GM12878 (cell line): ENCODE measurements around the gene AZGP1. TPM values are rescaled to one million over a fixed set of nuclear protein-coding genes. Genes with fewer than 3 reads are reported as not detected.
A peak's percentile ranks its signal among the peaks of the same experiment; 100 is the strongest.

ENCODE experiments used
- ATAC-seq: fragments of 200-7000 bp; cut with Tn5 transposase; 3 replicates; pipeline ENCODE4 v1.9.1; 2020; ENCODE audit warnings: mild to moderate bottlenecking, moderate library complexity
- BruUV-seq: library from RNA; stranded (reverse); fragments of 400-500 nt; replicated peaks from 2 replicates; lab custom pipeline; 2021; lab: Mats Ljungman, UMichigan
- CTCF ChIA-PET: fragments of 300-600 bp; sonication (Branson Sonifier 250); formaldehyde crosslinking; extraction: SDS; loops from one replicate; lab custom pipeline; 2021; ENCODE audit warnings: inconsistent platforms; lab: Yijun Ruan, JAX
- POLR2A ChIA-PET: fragments of 350-600 bp; formaldehyde crosslinking; extraction: SDS; loops from one replicate; lab custom pipeline; 2021; ENCODE audit warnings: inconsistent platforms; lab: Charles Lee
- RAD21 ChIA-PET: fragments of 300-600 bp; sonication (Branson Sonifier 250); formaldehyde crosslinking; loops from one replicate; lab custom pipeline; 2023; ENCODE audit warnings: antibody characterized with exemption; ENCODE audit not compliant: unreplicated experiment; lab: Charles Lee
- SMC1A ChIA-PET: fragments of 300-600 bp; sonication (Branson Sonifier 250); formaldehyde crosslinking; loops from one replicate; lab custom pipeline; 2023; ENCODE audit not compliant: unreplicated experiment, uncharacterized antibody; lab: Charles Lee
- DNase-seq: peaks from one replicate; pipeline ENCODE4 v3.0.0-alpha.2; 2011; ENCODE audit warnings: low read depth, low spot score
- FAIRE-seq: peaks from 3 replicates; lab custom pipeline; 2011; peaks lifted over from hg19 to GRCh38; lab: Jason Lieb, UNC
- H2AFZ ChIP-seq: 2 replicates; pipeline ENCODE4 v1.6.0; 2011; ENCODE audit warnings: low read depth, low read length, control low read depth; ENCODE audit not compliant: control insufficient read depth
- H3K27ac ChIP-seq: 2 replicates; pipeline ENCODE4 v1.5.1; 2011; ENCODE audit warnings: control low read depth; ENCODE audit not compliant: control insufficient read depth, insufficient read depth
- H3K27me3 ChIP-seq, 2 experiments: replicated peaks in 1 of 2; 2 replicates each; pipeline versions ENCODE4 v1.6.0 to v1.6.1; 2011; ENCODE audit warnings: low read length in 1 of 2; ENCODE audit not compliant: control insufficient read depth in 2 of 2, insufficient read depth in 2 of 2
- H3K36me3 ChIP-seq, 2 experiments: 2 replicates each; pipeline ENCODE4 v1.5.1; 2011; ENCODE audit warnings: low read length in 1 of 2; ENCODE audit not compliant: control insufficient read depth in 2 of 2, insufficient read depth in 2 of 2
- H3K4me1 ChIP-seq: 2 replicates; pipeline ENCODE4 v1.6.1; 2011; ENCODE audit warnings: mild to moderate bottlenecking, low read length, moderate library complexity, mixed read lengths; ENCODE audit not compliant: control insufficient read depth, insufficient read depth
- H3K4me2 ChIP-seq: 2 replicates; pipeline ENCODE4 v1.6.0; 2011; ENCODE audit warnings: control low read depth; ENCODE audit not compliant: control insufficient read depth, insufficient read depth
- H3K4me3 ChIP-seq: fragments of 200-600 bp; sonication (generic); 2 replicates; pipeline ENCODE4 v1.5.1; 2016
- H3K79me2 ChIP-seq: 2 replicates; pipeline ENCODE4 v1.6.0; 2011; ENCODE audit warnings: low read length; ENCODE audit not compliant: control insufficient read depth, insufficient read depth
- H3K9ac ChIP-seq: 2 replicates; pipeline ENCODE4 v1.8.0; 2011; ENCODE audit warnings: low read length, control low read depth, mixed read lengths; ENCODE audit not compliant: control insufficient read depth, insufficient read depth
- H3K9me3 ChIP-seq: replicated peaks from 3 replicates; pipeline ENCODE4 v1.5.1; 2011; ENCODE audit warnings: mild to moderate bottlenecking, low read length; ENCODE audit not compliant: control insufficient read depth, insufficient read depth
- H4K20me1 ChIP-seq: 2 replicates; pipeline ENCODE4 v1.6.0; 2011; ENCODE audit not compliant: control insufficient read depth, insufficient read depth
- BACH1 ChIP-seq: fragments of 450-650 bp; IDR thresholded peaks from 2 replicates; pipeline ENCODE4 v1.6.1; 2017; ENCODE audit warnings: mild to moderate bottlenecking, borderline replicate concordance
- BRCA1 ChIP-seq: IDR thresholded peaks from 2 replicates; pipeline ENCODE4 v1.6.1; 2011; ENCODE audit warnings: low read depth, low read length, improper control_type of control experiment
- CREB1 ChIP-seq: IDR thresholded peaks from 2 replicates; pipeline ENCODE4 v1.6.1; 2012; ENCODE audit warnings: low read depth, mild to moderate bottlenecking, inconsistent platforms
- CREM ChIP-seq: IDR thresholded peaks from 2 replicates; pipeline ENCODE4 v1.6.1; 2014; ENCODE audit warnings: antibody characterized with exemption, low read depth
- HDAC2 ChIP-seq: fragments of 200-600 bp; sonication (generic); IDR thresholded peaks from 2 replicates; pipeline ENCODE4 v1.6.1; 2017
- HSF1 ChIP-seq: fragments of 150-350 bp; IDR thresholded peaks from 2 replicates; pipeline ENCODE4 v1.6.1; 2014; ENCODE audit warnings: mild to moderate bottlenecking, low read depth, low read length
- IKZF1 ChIP-seq: fragments of 450-650 bp; conservative IDR thresholded peaks from 2 replicates; pipeline ENCODE4 v1.6.1; 2017; ENCODE audit warnings: antibody characterized with exemption, mild to moderate bottlenecking
- NBN ChIP-seq: fragments of 450-650 bp; IDR thresholded peaks from 2 replicates; pipeline ENCODE4 v1.6.1; 2016
- NR2C1 ChIP-seq: fragments of 450-650 bp; IDR thresholded peaks from 2 replicates; pipeline ENCODE4 v1.6.1; 2017; ENCODE audit warnings: antibody characterized with exemption, mild to moderate bottlenecking, moderate library complexity
- NR2F1 ChIP-seq: fragments of 450-650 bp; conservative IDR thresholded peaks from 2 replicates; pipeline ENCODE4 v1.6.1; 2017; ENCODE audit warnings: mild to moderate bottlenecking
- SMAD5 ChIP-seq: IDR thresholded peaks from 2 replicates; pipeline ENCODE4 v1.6.1; 2016; ENCODE audit warnings: antibody characterized with exemption, low read depth
- SREBF1 ChIP-seq: IDR thresholded peaks from 2 replicates; pipeline ENCODE4 v1.6.1; 2012; ENCODE audit warnings: mild to moderate bottlenecking, low read length
- SUZ12 ChIP-seq: fragments of 200-600 bp; sonication (generic); IDR thresholded peaks from one replicate; pipeline ENCODE4 v1.6.1; 2018; ENCODE audit warnings: antibody characterized with exemption, mild to moderate bottlenecking; ENCODE audit not compliant: unreplicated experiment
- ZBTB33 ChIP-seq: fragments of 450-650 bp; IDR thresholded peaks from 2 replicates; pipeline ENCODE4 v1.6.1; 2017; ENCODE audit warnings: mild to moderate bottlenecking
- ZNF384 ChIP-seq: IDR thresholded peaks from 2 replicates; pipeline ENCODE4 v1.6.1; 2012; ENCODE audit warnings: low read depth, mild to moderate bottlenecking, low read length, improper control_type of control experiment, borderline replicate concordance
- ZNF622 ChIP-seq: fragments of 450-650 bp; IDR thresholded peaks from 2 replicates; pipeline ENCODE4 v1.6.1; 2017; ENCODE audit warnings: mild to moderate bottlenecking, inconsistent platforms
- WGBS: methylation state at CpG from one replicate; pipeline ENCODE4 v1.1.6; 2016; ENCODE audit warnings: low lambda C conversion rate; ENCODE audit not compliant: insufficient replicate concordance, insufficient coverage; ENCODE audit errors: missing lambda C conversion rate; 5-methylcytosine and 5-hydroxymethylcytosine counted together
- in situ Hi-C: fragments of 300-500 bp; cut with MboI; formaldehyde crosslinking; loops from 9 replicates; pipeline ENCODE4 v1.14.3; 2018; ENCODE audit warnings: mixed read lengths
- intact Hi-C: fragments of 100-400 bp; cut with micrococcal nuclease; formaldehyde crosslinking; loops from one replicate; pipeline ENCODE4 v1.14.2; 2022; ENCODE audit not compliant: unreplicated experiment
- polyA plus RNA-seq, 11 experiments: library from polyadenylated mRNA; depleted of rRNA in 4 of 11; unstranded in 6 of 11; stranded (reverse) in 5 of 11; fragments of >200 nt; fragmentation: Nextera tagmentation in 4 of 11; fragmentation: Illumina TruSeq in 1 of 11; extraction: Ambion mirVana in 4 of 11; extraction: Trizol in 1 of 11; gene quantifications; 1 replicate in 1 of 11; 2 replicates in 10 of 11; pipeline versions ENCODE4 v1.2.1 to v1.2.3, GENCODE V29; 2011 to 2016; ENCODE audit warnings: inconsistent platforms in 2 of 11, missing spikeins in 2 of 11, low read depth in 1 of 11
- total RNA-seq, 4 experiments: library from RNA; depleted of rRNA in 3 of 4; stranded (reverse); fragments of >200 nt in 3 of 4; fragmentation: Illumina TruSeq in 1 of 4; extraction: Trizol in 1 of 4; gene quantifications; 2 replicates each; pipeline versions ENCODE4 v1.2.1 to v1.2.3, GENCODE V29; 2013 to 2021

Gene AZGP1
- total and polyA plus RNA-seq, 10 of the 15 experiments (the other 5 are each of a cell fraction or from before 2014, with no cell fraction given): 0.18 to 0.64 (median 0.29) TPM; not detected in 5

- no peak for TF ChIP-seq IKZF1
- TF ChIP-seq HDAC2: no peak
- no peak for TF ChIP-seq ZNF622
- TF ChIP-seq BACH1: no peak
- TF ChIP-seq CREM: no peak
- TF ChIP-seq SREBF1: no peak
- TF ChIP-seq SUZ12: no peak
- TF ChIP-seq NR2C1: no peak
- TF ChIP-seq CREB1: no peak
- no peak for TF ChIP-seq ZNF384
- TF ChIP-seq NBN: no peak
- no peak for TF ChIP-seq SMAD5
- no peak for TF ChIP-seq BRCA1
- TF ChIP-seq NR2F1: no peak
- TF ChIP-seq ZBTB33: no peak
- TF ChIP-seq HSF1: no peak
- CTCF ChIA-PET: interaction anchor here (0.6 to 1.1 kb wide), 6 partner anchors 30 to 645 kb away, joined by 3 read pairs; no protein-coding TSS in a partner anchor
- Histone ChIP-seq H3K79me2 (no peaks in the 10 kb centered on the region), H3K9ac (no peak overlapping the region), H3K27me3 (no peaks in the 10 kb centered on the region), H3K9me3 (peaks cover 4% of the 10 kb centered on the region; the same call in 2 of the 3 replicates), H4K20me1 (no peaks in the 10 kb centered on the region), H3K4me3 (no peak overlapping the region), H3K4me2 (no peak overlapping the region), H3K27ac (no peak overlapping the region), H2AFZ (peak overlapping the region; percentile 0; the same call in 1 of the 2 replicates), H3K4me1 (no peaks in the 10 kb centered on the region), H3K36me3 (no peaks in the 10 kb centered on the region)
- no TSS peak for BruUV-seq
- WGBS: 20% methylated on average over 14 of the region's 14 CpGs
- RAD21 ChIA-PET: no interaction called here
- intact Hi-C loops (no loop called here), in situ Hi-C loops (no loop called here)
- DNase-seq (no peak), FAIRE-seq (no peak), ATAC-seq (no peak)
- POLR2A ChIA-PET: interaction anchor here (0.5 kb wide), 1 partner anchor 1353 kb away, joined by 4 read pairs; no protein-coding TSS in a partner anchor
- SMC1A ChIA-PET: no interaction called here
Measured at GRCh38 chr7:99943641-99944496, 32.0 kb downstream of the AZGP1 start.
